HCT116 (cell line): Measurements from ENCODE around the gene LRRC8B. TPM values are rescaled to one million over a fixed set of nuclear protein-coding genes. Genes with fewer than 3 reads are reported as not detected.

Source experiments
- ATAC-seq: fragments of 200-7000 bp; cut with Tn5 transposase; 2 replicates; pipeline ENCODE4 v1.9.1; 2020; ENCODE audit warnings: mild to moderate bottlenecking, moderate library complexity
- BruUV-seq: library from RNA; stranded (reverse); fragments of 400-500 nt; replicated peaks from 2 replicates; lab custom pipeline; 2021; lab: Mats Ljungman, UMichigan
- CTCF ChIA-PET: fragments of 300-600 bp; sonication (Branson Sonifier 250); formaldehyde crosslinking; loops from one replicate; lab custom pipeline; 2021; ENCODE audit warnings: antibody characterized with exemption; lab: Charles Lee
- POLR2A ChIA-PET: fragments of 300-600, 350-600 bp; sonication (Branson Sonifier 250); formaldehyde crosslinking; loops from one replicate; lab custom pipeline; 2021; ENCODE audit warnings: antibody characterized with exemption; lab: Charles Lee
- RAD21 ChIA-PET, 2 experiments: fragments of 300-600 bp; sonication (Branson Sonifier 250); formaldehyde crosslinking; loops; one replicate each; lab custom pipeline; 2023; ENCODE audit warnings: low total read pairs in 2 of 2; ENCODE audit not compliant: uncharacterized antibody in 2 of 2, unreplicated experiment in 2 of 2, low non-redundant PET in 1 of 2; lab: Charles Lee
- DNase-seq: peaks from one replicate; pipeline ENCODE4 v3.0.0-alpha.2; 2010; ENCODE audit warnings: low read depth, low spot score
- H2AFZ ChIP-seq: fragments of 200-600 bp; shearing (Covaris generic), sonication (generic); 2 replicates; pipeline ENCODE4 v1.6.1; 2017; ENCODE audit warnings: low read depth, mixed run types, mixed read lengths, antibody characterized with exemption, low read length; ENCODE audit not compliant: poor library complexity, severe bottlenecking
- H3K27ac ChIP-seq: 2 replicates; pipeline ENCODE4 v1.5.1; 2012; ENCODE audit warnings: low read depth, low read length
- H3K27me3 ChIP-seq: fragments of 200-600 bp; sonication (generic); 2 replicates; pipeline ENCODE4 v1.6.1; 2016; ENCODE audit warnings: mixed run types, low read length, mixed read lengths; ENCODE audit not compliant: insufficient read depth
- H3K36me3 ChIP-seq, 2 experiments: fragments of 200-500 bp in 1 of 2; fragments of 200-600 bp in 1 of 2; sonication (Bioruptor generic) in 1 of 2; sonication (generic) in 1 of 2; 2 replicates each; pipeline versions ENCODE4 v1.5.1 to v1.6.1; 2014 to 2016; ENCODE audit warnings: low read length in 2 of 2, inconsistent platforms in 1 of 2, mixed read lengths in 1 of 2, mixed run types in 1 of 2; ENCODE audit not compliant: insufficient read depth in 2 of 2, control insufficient read depth in 1 of 2
- H3K4me1 ChIP-seq, 2 experiments: fragments of 200-600 bp in 1 of 2; sonication (generic) in 1 of 2; 2 replicates each; pipeline versions ENCODE4 v1.5.1 to v1.6.1; 2012 to 2017; ENCODE audit warnings: low read length in 2 of 2, inconsistent platforms in 1 of 2, mild to moderate bottlenecking in 1 of 2, mixed read lengths in 1 of 2, mixed run types in 1 of 2, moderate library complexity in 1 of 2; ENCODE audit not compliant: insufficient read depth in 2 of 2, control insufficient read depth in 1 of 2
- H3K4me2 ChIP-seq: fragments of 200-600 bp; sonication (generic); 2 replicates; pipeline ENCODE4 v1.6.1; 2017; ENCODE audit warnings: mixed run types, low read length, mixed read lengths
- H3K4me3 ChIP-seq, 2 experiments: fragments of 200-600 bp in 1 of 2; sonication (generic) in 1 of 2; replicated peaks in 1 of 2; 2 replicates each; pipeline ENCODE4 v1.5.1; 2011 to 2016; ENCODE audit warnings: low read length in 2 of 2, control low read depth in 1 of 2, low read depth in 1 of 2, mild to moderate bottlenecking in 1 of 2, mixed read lengths in 1 of 2, mixed run types in 1 of 2
- H3K79me2 ChIP-seq: fragments of 200-600 bp; sonication (generic); 2 replicates; pipeline ENCODE4 v1.6.1; 2017; ENCODE audit warnings: mild to moderate bottlenecking, mixed run types, low read length, moderate library complexity, mixed read lengths; ENCODE audit not compliant: insufficient read depth
- H3K9ac ChIP-seq: fragments of 200-600 bp; sonication (generic); 2 replicates; pipeline ENCODE4 v1.6.1; 2016; ENCODE audit warnings: low read length, mixed read lengths
- H3K9me2 ChIP-seq: fragments of 200-600 bp; sonication (generic), shearing (Covaris generic); 2 replicates; pipeline ENCODE4 v1.6.1; 2017; ENCODE audit warnings: mixed run types, mild to moderate bottlenecking, moderate library complexity; ENCODE audit not compliant: insufficient read depth
- H3K9me3 ChIP-seq, 2 experiments: fragments of 200-500 bp in 1 of 2; fragments of 200-600 bp in 1 of 2; sonication (Bioruptor generic) in 1 of 2; sonication (generic) in 1 of 2; 2 replicates each; pipeline ENCODE4 v1.6.1; 2014 to 2017; ENCODE audit warnings: low read length in 2 of 2, mixed read lengths in 2 of 2, inconsistent platforms in 1 of 2, low read depth in 1 of 2, mild to moderate bottlenecking in 1 of 2, mixed run types in 1 of 2, moderate library complexity in 1 of 2; ENCODE audit not compliant: control insufficient read depth in 1 of 2, insufficient read depth in 1 of 2
- H4K20me1 ChIP-seq: fragments of 200-600 bp; sonication (generic), shearing (Covaris generic); 2 replicates; pipeline ENCODE4 v1.6.1; 2017; ENCODE audit warnings: mixed run types, mild to moderate bottlenecking, moderate library complexity; ENCODE audit not compliant: insufficient read depth
- CTCF ChIP-seq, 3 experiments: fragments of 200-600 bp in 1 of 3; sonication (generic) in 1 of 3; IDR thresholded peaks in 2 of 3; conservative IDR thresholded peaks in 1 of 3; 2 replicates each; pipeline ENCODE4 v1.5.1; 2012 to 2017; ENCODE audit warnings: low read depth in 2 of 3, low read length in 2 of 3, antibody characterized with exemption in 1 of 3, borderline replicate concordance in 1 of 3, control low read depth in 1 of 3, mild to moderate bottlenecking in 1 of 3, mixed read lengths in 1 of 3, mixed run types in 1 of 3, moderate library complexity in 1 of 3; ENCODE audit not compliant: insufficient read depth in 1 of 3
- EGR1 ChIP-seq: IDR thresholded peaks from 2 replicates; pipeline ENCODE4 v1.6.1; 2012; ENCODE audit warnings: low read depth
- ELF1 ChIP-seq: IDR thresholded peaks from 2 replicates; pipeline ENCODE4 v1.6.1; 2012; ENCODE audit warnings: low read depth, borderline replicate concordance
- FOSL1 ChIP-seq: IDR thresholded peaks from 2 replicates; pipeline ENCODE4 v1.6.1; 2012; ENCODE audit warnings: low read depth
- MAX ChIP-seq: IDR thresholded peaks from 2 replicates; pipeline ENCODE4 v1.6.1; 2012
- POLR2AphosphoS5 ChIP-seq: IDR thresholded peaks from 2 replicates; pipeline ENCODE4 v1.6.1; 2011; ENCODE audit warnings: mild to moderate bottlenecking, low read depth, low read length, moderate library complexity
- RAD21 ChIP-seq: IDR thresholded peaks from 2 replicates; pipeline ENCODE4 v1.6.1; 2012; ENCODE audit warnings: low read depth, mild to moderate bottlenecking
- REST ChIP-seq: IDR thresholded peaks from 2 replicates; pipeline ENCODE4 v1.6.1; 2012; ENCODE audit warnings: low read depth
- SIN3A ChIP-seq: IDR thresholded peaks from 2 replicates; pipeline ENCODE4 v1.6.1; 2012; ENCODE audit warnings: low read depth
- SP1 ChIP-seq: IDR thresholded peaks from 2 replicates; pipeline ENCODE4 v1.6.1; 2012; ENCODE audit warnings: low read depth
- SRF ChIP-seq: IDR thresholded peaks from 2 replicates; pipeline ENCODE4 v1.6.1; 2012; ENCODE audit warnings: low read depth
- TCF7L2 ChIP-seq: IDR thresholded peaks from 2 replicates; pipeline ENCODE4 v1.7.0; 2011; ENCODE audit warnings: borderline replicate concordance, inconsistent platforms; ENCODE audit not compliant: insufficient read depth, insufficient read length; ENCODE audit errors: extremely low read depth
- YY1 ChIP-seq: IDR thresholded peaks from 2 replicates; pipeline ENCODE4 v1.6.1; 2011; ENCODE audit warnings: low read length, low read depth, moderate library complexity, mild to moderate bottlenecking; ENCODE audit not compliant: insufficient replicate concordance; ENCODE audit errors: extremely low read depth
- ZBTB33 ChIP-seq: IDR thresholded peaks from 2 replicates; pipeline ENCODE4 v1.6.1; 2011; ENCODE audit warnings: mild to moderate bottlenecking, low read length, moderate library complexity; ENCODE audit not compliant: insufficient replicate concordance; ENCODE audit errors: extremely low read depth
- ZFX ChIP-seq: fragments of 450-650 bp; IDR thresholded peaks from 2 replicates; pipeline ENCODE4 v1.6.1; 2017
- ZNF274 ChIP-seq: fragments of 200-500 bp; sonication (Bioruptor generic); IDR thresholded peaks from 2 replicates; pipeline ENCODE4 v1.6.1; 2014; ENCODE audit warnings: mild to moderate bottlenecking, low read depth, low read length, inconsistent platforms
- intact Hi-C: fragments of 100-400 bp; cut with micrococcal nuclease; formaldehyde crosslinking; loops from 2 replicates; pipeline ENCODE4 v1.10.0; 2022
- total RNA-seq: library from RNA; stranded (reverse); gene quantifications from one replicate; pipeline ENCODE4 v1.2.1, GENCODE V29; 2021; ENCODE audit not compliant: unreplicated experiment

Gene LRRC8B
- total RNA-seq, 1 experiment from 2014 or later, result 17.9 TPM

GRCh38 chr1:89613928-89614327 lies 89.3 kb downstream of the LRRC8B start:
- no peak for TF ChIP-seq YY1
- no peak for TF ChIP-seq CTCF (IDR thresholded peaks at IDR 0.05 in 2 of 3, conservative IDR thresholded peaks at IDR 0.05 in 1 of 3; ENCODE audit: borderline replicate concordance in 1 of 3, insufficient read depth in 1 of 3, low read depth in 2 of 3, low read length in 2 of 3)
- TF ChIP-seq ZBTB33, result no peak
- no peak for TF ChIP-seq ZNF274
- TF ChIP-seq ZFX, result no peak
- TF ChIP-seq POLR2AphosphoS5, result no peak
- no peak for TF ChIP-seq SIN3A
- no peak for TF ChIP-seq REST
- TF ChIP-seq EGR1, result no peak
- TF ChIP-seq ELF1, result no peak
- no peak for TF ChIP-seq RAD21
- TF ChIP-seq SRF, result no peak
- no peak for TF ChIP-seq TCF7L2
- TF ChIP-seq FOSL1, result no peak
- no peak for TF ChIP-seq SP1
- no peak for TF ChIP-seq MAX
- DNase-seq (no peak), ATAC-seq (no peak)
- Histone ChIP-seq H3K9me3 (peaks cover 0 to 10% of the 10 kb centered on the region in 2 experiments; a peak in 2 of 4 replicates), H2AFZ (no peak overlapping the region), H3K27ac (no peak overlapping the region), H3K79me2 (no peaks in the 10 kb centered on the region), H3K4me3 (no peak overlapping the region), H3K9ac (no peak overlapping the region), H4K20me1 (no peaks in the 10 kb centered on the region), H3K4me1 (no peaks in the 10 kb centered on the region), H3K4me2 (no peak overlapping the region), H3K36me3 (peaks cover 0 to 9% of the 10 kb centered on the region in 2 experiments; a peak in 1 of 4 replicates), H3K27me3 (no peaks in the 10 kb centered on the region), H3K9me2 (no peaks in the 10 kb centered on the region)
- ChIA-PET POLR2A (no interaction called here), CTCF (no interaction called here), RAD21 (no interaction called here)
- BruUV-seq, result no TSS peak
- intact Hi-C loops, result no loop called here
